HCT116 (cell line): ENCODE measurements around the gene ETS1. TPM values are rescaled to one million over a fixed set of nuclear protein-coding genes. Genes with fewer than 3 reads are reported as not detected.

ENCODE experiments used
- ATAC-seq: fragments of 200-7000 bp; cut with Tn5 transposase; 2 replicates; pipeline ENCODE4 v1.9.1; 2020; ENCODE audit warnings: mild to moderate bottlenecking, moderate library complexity
- BruUV-seq: library from RNA; stranded (reverse); fragments of 400-500 nt; replicated peaks from 2 replicates; lab custom pipeline; 2021; lab: Mats Ljungman, UMichigan
- CTCF ChIA-PET: fragments of 300-600 bp; sonication (Branson Sonifier 250); formaldehyde crosslinking; loops from one replicate; lab custom pipeline; 2021; ENCODE audit warnings: antibody characterized with exemption; lab: Charles Lee
- POLR2A ChIA-PET: fragments of 300-600, 350-600 bp; sonication (Branson Sonifier 250); formaldehyde crosslinking; loops from one replicate; lab custom pipeline; 2021; ENCODE audit warnings: antibody characterized with exemption; lab: Charles Lee
- RAD21 ChIA-PET, 2 experiments: fragments of 300-600 bp; sonication (Branson Sonifier 250); formaldehyde crosslinking; loops; one replicate each; lab custom pipeline; 2023; ENCODE audit warnings: low total read pairs in 2 of 2; ENCODE audit not compliant: uncharacterized antibody in 2 of 2, unreplicated experiment in 2 of 2, low non-redundant PET in 1 of 2; lab: Charles Lee
- DNase-seq: peaks from one replicate; pipeline ENCODE4 v3.0.0-alpha.2; 2010; ENCODE audit warnings: low read depth, low spot score
- H2AFZ ChIP-seq: fragments of 200-600 bp; shearing (Covaris generic), sonication (generic); 2 replicates; pipeline ENCODE4 v1.6.1; 2017; ENCODE audit warnings: low read depth, mixed run types, mixed read lengths, antibody characterized with exemption, low read length; ENCODE audit not compliant: poor library complexity, severe bottlenecking
- H3K27ac ChIP-seq: 2 replicates; pipeline ENCODE4 v1.5.1; 2012; ENCODE audit warnings: low read depth, low read length
- H3K27me3 ChIP-seq: fragments of 200-600 bp; sonication (generic); 2 replicates; pipeline ENCODE4 v1.6.1; 2016; ENCODE audit warnings: mixed run types, low read length, mixed read lengths; ENCODE audit not compliant: insufficient read depth
- H3K36me3 ChIP-seq, 2 experiments: fragments of 200-500 bp in 1 of 2; fragments of 200-600 bp in 1 of 2; sonication (Bioruptor generic) in 1 of 2; sonication (generic) in 1 of 2; 2 replicates each; pipeline versions ENCODE4 v1.5.1 to v1.6.1; 2014 to 2016; ENCODE audit warnings: low read length in 2 of 2, inconsistent platforms in 1 of 2, mixed read lengths in 1 of 2, mixed run types in 1 of 2; ENCODE audit not compliant: insufficient read depth in 2 of 2, control insufficient read depth in 1 of 2
- H3K4me1 ChIP-seq, 2 experiments: fragments of 200-600 bp in 1 of 2; sonication (generic) in 1 of 2; 2 replicates each; pipeline versions ENCODE4 v1.5.1 to v1.6.1; 2012 to 2017; ENCODE audit warnings: low read length in 2 of 2, inconsistent platforms in 1 of 2, mild to moderate bottlenecking in 1 of 2, mixed read lengths in 1 of 2, mixed run types in 1 of 2, moderate library complexity in 1 of 2; ENCODE audit not compliant: insufficient read depth in 2 of 2, control insufficient read depth in 1 of 2
- H3K4me2 ChIP-seq: fragments of 200-600 bp; sonication (generic); 2 replicates; pipeline ENCODE4 v1.6.1; 2017; ENCODE audit warnings: mixed run types, low read length, mixed read lengths
- H3K4me3 ChIP-seq, 2 experiments: fragments of 200-600 bp in 1 of 2; sonication (generic) in 1 of 2; replicated peaks in 1 of 2; 2 replicates each; pipeline ENCODE4 v1.5.1; 2011 to 2016; ENCODE audit warnings: low read length in 2 of 2, control low read depth in 1 of 2, low read depth in 1 of 2, mild to moderate bottlenecking in 1 of 2, mixed read lengths in 1 of 2, mixed run types in 1 of 2
- H3K79me2 ChIP-seq: fragments of 200-600 bp; sonication (generic); 2 replicates; pipeline ENCODE4 v1.6.1; 2017; ENCODE audit warnings: mild to moderate bottlenecking, mixed run types, low read length, moderate library complexity, mixed read lengths; ENCODE audit not compliant: insufficient read depth
- H3K9ac ChIP-seq: fragments of 200-600 bp; sonication (generic); 2 replicates; pipeline ENCODE4 v1.6.1; 2016; ENCODE audit warnings: low read length, mixed read lengths
- H3K9me2 ChIP-seq: fragments of 200-600 bp; sonication (generic), shearing (Covaris generic); 2 replicates; pipeline ENCODE4 v1.6.1; 2017; ENCODE audit warnings: mixed run types, mild to moderate bottlenecking, moderate library complexity; ENCODE audit not compliant: insufficient read depth
- H3K9me3 ChIP-seq, 2 experiments: fragments of 200-500 bp in 1 of 2; fragments of 200-600 bp in 1 of 2; sonication (Bioruptor generic) in 1 of 2; sonication (generic) in 1 of 2; 2 replicates each; pipeline ENCODE4 v1.6.1; 2014 to 2017; ENCODE audit warnings: low read length in 2 of 2, mixed read lengths in 2 of 2, inconsistent platforms in 1 of 2, low read depth in 1 of 2, mild to moderate bottlenecking in 1 of 2, mixed run types in 1 of 2, moderate library complexity in 1 of 2; ENCODE audit not compliant: control insufficient read depth in 1 of 2, insufficient read depth in 1 of 2
- H4K20me1 ChIP-seq: fragments of 200-600 bp; sonication (generic), shearing (Covaris generic); 2 replicates; pipeline ENCODE4 v1.6.1; 2017; ENCODE audit warnings: mixed run types, mild to moderate bottlenecking, moderate library complexity; ENCODE audit not compliant: insufficient read depth
- CBX3 ChIP-seq: IDR thresholded peaks from 2 replicates; pipeline ENCODE4 v1.6.1; 2012; ENCODE audit warnings: low read depth
- CEBPB ChIP-seq: IDR thresholded peaks from 2 replicates; pipeline ENCODE4 v1.6.1; 2012; ENCODE audit warnings: low read depth
- CTCF ChIP-seq, 3 experiments: fragments of 200-600 bp in 1 of 3; sonication (generic) in 1 of 3; IDR thresholded peaks in 2 of 3; conservative IDR thresholded peaks in 1 of 3; 2 replicates each; pipeline ENCODE4 v1.5.1; 2012 to 2017; ENCODE audit warnings: low read depth in 2 of 3, low read length in 2 of 3, antibody characterized with exemption in 1 of 3, borderline replicate concordance in 1 of 3, control low read depth in 1 of 3, mild to moderate bottlenecking in 1 of 3, mixed read lengths in 1 of 3, mixed run types in 1 of 3, moderate library complexity in 1 of 3; ENCODE audit not compliant: insufficient read depth in 1 of 3
- EGR1 ChIP-seq: IDR thresholded peaks from 2 replicates; pipeline ENCODE4 v1.6.1; 2012; ENCODE audit warnings: low read depth
- ELF1 ChIP-seq: IDR thresholded peaks from 2 replicates; pipeline ENCODE4 v1.6.1; 2012; ENCODE audit warnings: low read depth, borderline replicate concordance
- EZH2phosphoT487 ChIP-seq: fragments of 200-600 bp; IDR thresholded peaks from 2 replicates; pipeline ENCODE4 v1.6.1; 2018; ENCODE audit warnings: antibody characterized with exemption, borderline replicate concordance
- FOSL1 ChIP-seq: IDR thresholded peaks from 2 replicates; pipeline ENCODE4 v1.6.1; 2012; ENCODE audit warnings: low read depth
- JUND ChIP-seq: IDR thresholded peaks from 2 replicates; pipeline ENCODE4 v1.6.1; 2012
- POLR2A ChIP-seq: IDR thresholded peaks from 2 replicates; pipeline ENCODE4 v1.7.0; 2011; ENCODE audit warnings: borderline replicate concordance; ENCODE audit not compliant: insufficient read depth, insufficient read length; ENCODE audit errors: extremely low read depth
- POLR2AphosphoS5 ChIP-seq: IDR thresholded peaks from 2 replicates; pipeline ENCODE4 v1.6.1; 2011; ENCODE audit warnings: mild to moderate bottlenecking, low read depth, low read length, moderate library complexity
- RAD21 ChIP-seq: IDR thresholded peaks from 2 replicates; pipeline ENCODE4 v1.6.1; 2012; ENCODE audit warnings: low read depth, mild to moderate bottlenecking
- SP1 ChIP-seq: IDR thresholded peaks from 2 replicates; pipeline ENCODE4 v1.6.1; 2012; ENCODE audit warnings: low read depth
- SRF ChIP-seq: IDR thresholded peaks from 2 replicates; pipeline ENCODE4 v1.6.1; 2012; ENCODE audit warnings: low read depth
- ZNF274 ChIP-seq: fragments of 200-500 bp; sonication (Bioruptor generic); IDR thresholded peaks from 2 replicates; pipeline ENCODE4 v1.6.1; 2014; ENCODE audit warnings: mild to moderate bottlenecking, low read depth, low read length, inconsistent platforms
- intact Hi-C: fragments of 100-400 bp; cut with micrococcal nuclease; formaldehyde crosslinking; loops from 2 replicates; pipeline ENCODE4 v1.10.0; 2022
- total RNA-seq: library from RNA; stranded (reverse); gene quantifications from one replicate; pipeline ENCODE4 v1.2.1, GENCODE V29; 2021; ENCODE audit not compliant: unreplicated experiment
- TF ChIP-seq, protein P1 (sequence below): IDR thresholded peaks from 2 replicates; pipeline ENCODE4 v1.6.1; 2012
- TF ChIP-seq, protein P2 (sequence below): IDR thresholded peaks from 2 replicates; pipeline ENCODE4 v1.6.1; 2011; ENCODE audit warnings: mild to moderate bottlenecking, low read length, moderate library complexity; ENCODE audit not compliant: insufficient replicate concordance; ENCODE audit errors: extremely low read depth
- TF ChIP-seq, protein P3 (sequence below): IDR thresholded peaks from 2 replicates; pipeline ENCODE4 v1.6.1; 2012; ENCODE audit warnings: low read depth

Gene ETS1
- total RNA-seq, 1 experiment from 2014 or later, result 9.2 TPM

DNA sequence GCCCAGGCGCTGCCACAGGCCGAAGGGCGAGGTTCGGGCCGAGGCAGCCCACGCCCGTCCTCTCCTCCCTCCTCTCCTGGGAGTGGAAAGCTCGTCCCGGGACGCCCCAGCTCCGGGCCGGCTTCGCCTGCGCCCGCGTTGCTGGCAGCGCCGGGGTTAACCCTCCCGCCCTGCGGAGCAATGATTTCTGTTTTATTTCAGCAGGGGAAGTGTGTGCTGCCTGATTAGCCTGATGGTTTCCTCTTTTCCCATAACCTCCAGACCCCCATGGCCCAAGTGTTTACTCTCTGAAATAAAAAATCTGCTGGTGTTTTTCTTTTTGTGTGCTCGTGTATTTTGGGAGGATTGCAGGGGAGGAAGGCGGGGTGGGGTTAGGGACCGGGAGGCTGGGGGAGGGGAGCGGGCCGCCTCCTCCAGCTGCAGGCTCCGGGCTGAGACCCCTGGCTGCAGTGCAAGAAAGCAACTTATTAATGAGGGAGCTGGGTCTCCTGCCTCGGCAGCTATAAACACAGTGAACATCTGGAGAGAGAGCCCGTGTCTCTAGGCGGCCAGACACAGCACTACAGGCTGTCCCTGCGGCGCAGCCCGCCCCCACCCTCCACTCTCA, 38.6 kb downstream of the ETS1 start:
- BruUV-seq, result no TSS peak
- POLR2A ChIA-PET, result no interaction called here

More for the DNA sequence above, 38.6 kb downstream of the ETS1 start:
- H3K79me2 ChIP-seq, result no peaks in the 10 kb centered on the region
- ChIA-PET RAD21 (no interaction called here), CTCF (no interaction called here)
- H3K27me3 ChIP-seq, result peaks cover 14% of the 10 kb centered on the region; the same call in 1 of the 2 replicates
- DNase-seq (no peak), ATAC-seq (no peak)
- H3K4me3 ChIP-seq, result no peak overlapping the region
- no peak overlapping the region for H3K9ac ChIP-seq
- H2AFZ ChIP-seq, result no peak overlapping the region
- no peaks in the 10 kb centered on the region for H3K4me1 ChIP-seq
- no peaks in the 10 kb centered on the region for H3K36me3 ChIP-seq
- TF ChIP-seq RAD21 (no peak), POLR2AphosphoS5 (no peak), CBX3 (no peak), FOSL1 (no peak), CEBPB (no peak), JUND (no peak), SRF (no peak), ZNF274 (no peak), CTCF (IDR thresholded peaks at IDR 0.05 in 2 of 3, conservative IDR thresholded peaks at IDR 0.05 in 1 of 3; ENCODE audit: borderline replicate concordance in 1 of 3, insufficient read depth in 1 of 3, low read depth in 2 of 3, low read length in 2 of 3) (no peak), ELF1 (no peak), EGR1 (no peak), SP1 (no peak), POLR2A (no peak), EZH2phosphoT487 (no peak)
- TF ChIP-seq, protein P1, sequence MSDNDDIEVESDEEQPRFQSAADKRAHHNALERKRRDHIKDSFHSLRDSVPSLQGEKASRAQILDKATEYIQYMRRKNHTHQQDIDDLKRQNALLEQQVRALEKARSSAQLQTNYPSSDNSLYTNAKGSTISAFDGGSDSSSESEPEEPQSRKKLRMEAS, result no peak
- TF ChIP-seq, protein P2, sequence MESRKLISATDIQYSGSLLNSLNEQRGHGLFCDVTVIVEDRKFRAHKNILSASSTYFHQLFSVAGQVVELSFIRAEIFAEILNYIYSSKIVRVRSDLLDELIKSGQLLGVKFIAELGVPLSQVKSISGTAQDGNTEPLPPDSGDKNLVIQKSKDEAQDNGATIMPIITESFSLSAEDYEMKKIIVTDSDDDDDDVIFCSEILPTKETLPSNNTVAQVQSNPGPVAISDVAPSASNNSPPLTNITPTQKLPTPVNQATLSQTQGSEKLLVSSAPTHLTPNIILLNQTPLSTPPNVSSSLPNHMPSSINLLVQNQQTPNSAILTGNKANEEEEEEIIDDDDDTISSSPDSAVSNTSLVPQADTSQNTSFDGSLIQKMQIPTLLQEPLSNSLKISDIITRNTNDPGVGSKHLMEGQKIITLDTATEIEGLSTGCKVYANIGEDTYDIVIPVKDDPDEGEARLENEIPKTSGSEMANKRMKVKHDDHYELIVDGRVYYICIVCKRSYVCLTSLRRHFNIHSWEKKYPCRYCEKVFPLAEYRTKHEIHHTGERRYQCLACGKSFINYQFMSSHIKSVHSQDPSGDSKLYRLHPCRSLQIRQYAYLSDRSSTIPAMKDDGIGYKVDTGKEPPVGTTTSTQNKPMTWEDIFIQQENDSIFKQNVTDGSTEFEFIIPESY, result no peak
- TF ChIP-seq, protein P3, sequence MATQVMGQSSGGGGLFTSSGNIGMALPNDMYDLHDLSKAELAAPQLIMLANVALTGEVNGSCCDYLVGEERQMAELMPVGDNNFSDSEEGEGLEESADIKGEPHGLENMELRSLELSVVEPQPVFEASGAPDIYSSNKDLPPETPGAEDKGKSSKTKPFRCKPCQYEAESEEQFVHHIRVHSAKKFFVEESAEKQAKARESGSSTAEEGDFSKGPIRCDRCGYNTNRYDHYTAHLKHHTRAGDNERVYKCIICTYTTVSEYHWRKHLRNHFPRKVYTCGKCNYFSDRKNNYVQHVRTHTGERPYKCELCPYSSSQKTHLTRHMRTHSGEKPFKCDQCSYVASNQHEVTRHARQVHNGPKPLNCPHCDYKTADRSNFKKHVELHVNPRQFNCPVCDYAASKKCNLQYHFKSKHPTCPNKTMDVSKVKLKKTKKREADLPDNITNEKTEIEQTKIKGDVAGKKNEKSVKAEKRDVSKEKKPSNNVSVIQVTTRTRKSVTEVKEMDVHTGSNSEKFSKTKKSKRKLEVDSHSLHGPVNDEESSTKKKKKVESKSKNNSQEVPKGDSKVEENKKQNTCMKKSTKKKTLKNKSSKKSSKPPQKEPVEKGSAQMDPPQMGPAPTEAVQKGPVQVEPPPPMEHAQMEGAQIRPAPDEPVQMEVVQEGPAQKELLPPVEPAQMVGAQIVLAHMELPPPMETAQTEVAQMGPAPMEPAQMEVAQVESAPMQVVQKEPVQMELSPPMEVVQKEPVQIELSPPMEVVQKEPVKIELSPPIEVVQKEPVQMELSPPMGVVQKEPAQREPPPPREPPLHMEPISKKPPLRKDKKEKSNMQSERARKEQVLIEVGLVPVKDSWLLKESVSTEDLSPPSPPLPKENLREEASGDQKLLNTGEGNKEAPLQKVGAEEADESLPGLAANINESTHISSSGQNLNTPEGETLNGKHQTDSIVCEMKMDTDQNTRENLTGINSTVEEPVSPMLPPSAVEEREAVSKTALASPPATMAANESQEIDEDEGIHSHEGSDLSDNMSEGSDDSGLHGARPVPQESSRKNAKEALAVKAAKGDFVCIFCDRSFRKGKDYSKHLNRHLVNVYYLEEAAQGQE, result no peak
- TF ChIP-seq, all 23 proteins: peak for 0
- Histone ChIP-seq H3K9me3 (no peaks in the 10 kb centered on the region), H3K4me2 (no peak overlapping the region), H4K20me1 (no peaks in the 10 kb centered on the region), H3K9me2 (no peaks in the 10 kb centered on the region), H3K27ac (no peak overlapping the region)
- intact Hi-C loops, result no loop called here
